ENCODE results near the gene ELOVL5. TPM values are rescaled to one million over a fixed set of nuclear protein-coding genes. Genes with fewer than 3 reads are reported as not detected.

Gene ELOVL5
- polyA plus RNA-seq, 3 donors: 44.7 to 97.1 (median 69.5) TPM

DNA sequence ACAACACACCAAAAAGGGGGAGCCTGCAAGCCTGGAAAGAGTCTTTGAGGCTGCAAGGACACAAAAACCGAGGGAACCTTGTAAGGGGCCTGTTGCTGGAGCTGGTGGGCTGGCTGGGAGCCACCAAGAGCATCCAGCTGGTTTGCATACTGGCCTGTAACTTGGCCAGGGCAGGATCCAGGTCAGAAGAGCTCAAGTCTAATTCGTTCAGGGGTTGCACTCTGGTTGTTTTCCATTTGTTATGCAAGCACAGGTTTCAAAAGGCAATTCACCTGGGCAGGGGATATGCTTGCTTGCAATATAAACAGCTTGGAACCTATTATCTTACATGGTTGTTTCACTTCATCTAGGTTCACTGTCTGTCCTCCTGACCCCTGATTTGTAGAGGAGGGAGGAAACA lies 101.8 kb downstream of the ELOVL5 start:
- no peak overlapping the region for H3K4me3 ChIP-seq (replicated peaks in 1 of 3; ENCODE audit: low read depth in 2 of 3, low read length in 3 of 3)
- no peaks in the 10 kb centered on the region for H3K9me3 Mint-ChIP-seq

GRCh38 chr6:53244958-53245357 lies 103.8 kb downstream of the ELOVL5 start:
- H3K27ac ChIP-seq (ENCODE audit: low read depth in 1 of 2, low read length in 2 of 2): peak overlapping the region; percentile 79 to 86

More for the DNA sequence above, 101.8 kb downstream of the ELOVL5 start:
- no peak overlapping the region for H3K27ac ChIP-seq (ENCODE audit: low read depth in 1 of 2, low read length in 2 of 2)
- H4K20me1 ChIP-seq (ENCODE audit: insufficient read depth, low read length): no peaks in the 10 kb centered on the region
- Mint-ChIP-seq H3K4me3 (no peak overlapping the region), H3K4me1 (peaks cover 58% of the 10 kb centered on the region), H3K27me3 (ENCODE audit: low read depth in 3 of 3) (peaks cover 0 to 2% (median 1%) of the 10 kb centered on the region in 3 donors), H3K27ac (peak overlapping the region in 2 of 7 donors; percentile 36 to 59), H3K36me3 (peaks cover 1 to 5% of the 10 kb centered on the region in 2 donors)
- no peaks in the 10 kb centered on the region for H3K27me3 ChIP-seq (ENCODE audit: control insufficient read depth in 2 of 2, insufficient read depth in 2 of 2, low read length in 2 of 2)
- WGBS (ENCODE audit: insufficient coverage): 95% methylated on average over 2 of the region's 2 CpGs
- H3K4me1 ChIP-seq (ENCODE audit: control insufficient read depth in 1 of 2, insufficient read depth in 2 of 2, low read length in 2 of 2): peaks cover 38 to 44% of the 10 kb centered on the region in 2 donors
- no peak overlapping the region for H3K9ac ChIP-seq (ENCODE audit: insufficient read depth, low read length, poor library complexity, severe bottlenecking)
- TF ChIP-seq, protein P1, sequence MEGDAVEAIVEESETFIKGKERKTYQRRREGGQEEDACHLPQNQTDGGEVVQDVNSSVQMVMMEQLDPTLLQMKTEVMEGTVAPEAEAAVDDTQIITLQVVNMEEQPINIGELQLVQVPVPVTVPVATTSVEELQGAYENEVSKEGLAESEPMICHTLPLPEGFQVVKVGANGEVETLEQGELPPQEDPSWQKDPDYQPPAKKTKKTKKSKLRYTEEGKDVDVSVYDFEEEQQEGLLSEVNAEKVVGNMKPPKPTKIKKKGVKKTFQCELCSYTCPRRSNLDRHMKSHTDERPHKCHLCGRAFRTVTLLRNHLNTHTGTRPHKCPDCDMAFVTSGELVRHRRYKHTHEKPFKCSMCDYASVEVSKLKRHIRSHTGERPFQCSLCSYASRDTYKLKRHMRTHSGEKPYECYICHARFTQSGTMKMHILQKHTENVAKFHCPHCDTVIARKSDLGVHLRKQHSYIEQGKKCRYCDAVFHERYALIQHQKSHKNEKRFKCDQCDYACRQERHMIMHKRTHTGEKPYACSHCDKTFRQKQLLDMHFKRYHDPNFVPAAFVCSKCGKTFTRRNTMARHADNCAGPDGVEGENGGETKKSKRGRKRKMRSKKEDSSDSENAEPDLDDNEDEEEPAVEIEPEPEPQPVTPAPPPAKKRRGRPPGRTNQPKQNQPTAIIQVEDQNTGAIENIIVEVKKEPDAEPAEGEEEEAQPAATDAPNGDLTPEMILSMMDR (IDR thresholded peaks at IDR 0.05): no peak
- intact Hi-C loops (cut with micrococcal nuclease): loop anchor here in 1 of 2 donors (10.0 kb wide), 2 partner anchors 98 to 188 kb away; partner anchors contain the start of gene ELOVL5
- no peak overlapping the region for H3K4me2 ChIP-seq (replicated peaks; ENCODE audit: extremely low read depth, low read length, poor library complexity, severe bottlenecking)
- no peak overlapping the region for H2AFZ ChIP-seq (ENCODE audit: insufficient read depth, low read depth, low read length, poor library complexity, severe bottlenecking)
- no peak for DNase-seq
- H3K9me3 ChIP-seq (replicated peaks in 1 of 2; ENCODE audit: control insufficient read depth in 1 of 2, insufficient read depth in 1 of 2, low read length in 2 of 2): no peaks in the 10 kb centered on the region
- no peaks in the 10 kb centered on the region for H3K36me3 ChIP-seq (replicated peaks in 1 of 2; ENCODE audit: control insufficient read depth in 1 of 2, insufficient read depth in 2 of 2, low read length in 2 of 2)
- H3K79me2 ChIP-seq (ENCODE audit: insufficient read depth, low read length): no peaks in the 10 kb centered on the region

More at GRCh38 chr6:53244958-53245357, 103.8 kb downstream of the ELOVL5 start:
- H3K36me3 Mint-ChIP-seq: peaks cover 2 to 4% of the 10 kb centered on the region in 2 donors
- Histone ChIP-seq H3K4me3 (replicated peaks in 1 of 3; ENCODE audit: low read depth in 2 of 3, low read length in 3 of 3) (peak overlapping the region in 1 of 3 experiments; percentile 44), H3K4me2 (replicated peaks; ENCODE audit: extremely low read depth, low read length, poor library complexity, severe bottlenecking) (peak overlapping the region; percentile 62), H3K9ac (ENCODE audit: insufficient read depth, low read length, poor library complexity, severe bottlenecking) (no peak overlapping the region), H3K4me1 (ENCODE audit: control insufficient read depth in 1 of 2, insufficient read depth in 2 of 2, low read length in 2 of 2) (peaks cover 57 to 60% of the 10 kb centered on the region in 2 donors), H2AFZ (ENCODE audit: insufficient read depth, low read depth, low read length, poor library complexity, severe bottlenecking) (no peak overlapping the region), H3K27me3 (ENCODE audit: control insufficient read depth in 2 of 2, insufficient read depth in 2 of 2, low read length in 2 of 2) (no peaks in the 10 kb centered on the region), H3K79me2 (ENCODE audit: insufficient read depth, low read length) (no peaks in the 10 kb centered on the region), H3K9me3 (replicated peaks in 1 of 2; ENCODE audit: control insufficient read depth in 1 of 2, insufficient read depth in 1 of 2, low read length in 2 of 2) (peaks cover 0 to 3% of the 10 kb centered on the region in 2 donors), H4K20me1 (ENCODE audit: insufficient read depth, low read length) (no peaks in the 10 kb centered on the region), H3K36me3 (replicated peaks in 1 of 2; ENCODE audit: control insufficient read depth in 1 of 2, insufficient read depth in 2 of 2, low read length in 2 of 2) (no peaks in the 10 kb centered on the region)
- H3K4me1 Mint-ChIP-seq: peaks cover 72% of the 10 kb centered on the region
- intact Hi-C loops (cut with micrococcal nuclease): loop anchor here in 1 of 2 donors (10.0 kb wide), 2 partner anchors 100 to 190 kb away; partner anchors contain the start of gene ELOVL5
- DNase-seq: peak; percentile 84 to 88 (median 87)
- peak overlapping the region; percentile 87 to 97 (median 94) for H3K27ac Mint-ChIP-seq
- WGBS (ENCODE audit: insufficient coverage): 0% methylated on average over 5 of the region's 5 CpGs
- TF ChIP-seq, protein P1 (IDR thresholded peaks at IDR 0.05): no peak
- peaks cover 0 to 2% (median 1%) of the 10 kb centered on the region in 3 donors for H3K27me3 Mint-ChIP-seq (ENCODE audit: low read depth in 3 of 3)
- peaks cover 0 to 8% (median 4%) of the 10 kb centered on the region in 7 donors for H3K9me3 Mint-ChIP-seq
- H3K4me3 Mint-ChIP-seq: peak overlapping the region in 1 of 2 donors; percentile 53

Data from CD14-positive monocyte (primary cell).